Nephron progenitor cell (in vitro differentiated cells): Measurements from ENCODE around the gene PM20D2.
A peak's percentile ranks its signal among the peaks of the same experiment; 100 is the strongest.

ENCODE experiments used
- DNase-seq: peaks from one replicate; pipeline ENCODE4 v3.0.0; 2021
- H3K27ac Mint-ChIP-seq: 2 replicates; pipeline ENCODE4 v1.8.0; 2021; ENCODE audit warnings: mild to moderate bottlenecking, moderate library complexity, mixed read lengths
- H3K27me3 Mint-ChIP-seq: 2 replicates; pipeline ENCODE4 v1.8.0; 2021; ENCODE audit warnings: mild to moderate bottlenecking, low read depth, mixed read lengths; ENCODE audit not compliant: poor library complexity
- H3K36me3 Mint-ChIP-seq: 2 replicates; pipeline ENCODE4 v1.8.0; 2021; ENCODE audit warnings: low read depth, mixed read lengths
- H3K4me1 Mint-ChIP-seq: 2 replicates; pipeline ENCODE4 v1.8.0; 2021; ENCODE audit warnings: mixed read lengths
- H3K4me3 Mint-ChIP-seq: 2 replicates; pipeline ENCODE4 v1.8.0; 2021; ENCODE audit warnings: mild to moderate bottlenecking, moderate library complexity, mixed read lengths
- H3K9me3 Mint-ChIP-seq: 2 replicates; pipeline ENCODE4 v1.8.0; 2021; ENCODE audit warnings: mild to moderate bottlenecking, moderate library complexity, mixed read lengths
- CTCF ChIP-seq: fragments of 200-600 bp; sonication (generic); IDR thresholded peaks from 2 replicates; pipeline ENCODE4 v1.5.0; 2021; ENCODE audit warnings: antibody characterized with exemption

The PM20D2 gene

GRCh38 chr6:89145956-89146717, at the start of gene PM20D2:
PM20D2 (plus strand) TSS chr6:89146055; CDS start chr6:89146145, 90 bp downstream.
- peak; percentile 75 for DNase-seq
- no peak for TF ChIP-seq CTCF
- Mint-ChIP-seq H3K27ac (no peak within 1 kb of the TSS), H3K4me1 (peaks cover 15% of the 10 kb centered on the region), H3K36me3 (peaks cover 30% of the 10 kb centered on the region), H3K4me3 (peak within 1 kb of the TSS; percentile 86), H3K27me3 (peaks cover 37% of the 10 kb centered on the region), H3K9me3 (peaks cover 4% of the 10 kb centered on the region)

GRCh38 chr6:89098461-89098860, 47.4 kb upstream of the PM20D2 start:
- H3K36me3 Mint-ChIP-seq: peaks cover 39% of the 10 kb centered on the region
- no peak overlapping the region for H3K27ac Mint-ChIP-seq
- H3K4me1 Mint-ChIP-seq: peaks cover 7% of the 10 kb centered on the region
- TF ChIP-seq CTCF: no peak
- H3K27me3 Mint-ChIP-seq: no peaks in the 10 kb centered on the region
- DNase-seq: no peak
- H3K4me3 Mint-ChIP-seq: no peak overlapping the region
- no peaks in the 10 kb centered on the region for H3K9me3 Mint-ChIP-seq

- Mint-ChIP-seq H3K9me3 (no peaks in the 10 kb centered on the region), H3K27ac (peak overlapping the region; percentile 50), H3K4me1 (peaks cover 6% of the 10 kb centered on the region), H3K4me3 (no peak overlapping the region), H3K27me3 (no peaks in the 10 kb centered on the region), H3K36me3 (peaks cover 53% of the 10 kb centered on the region)
- no peak for TF ChIP-seq CTCF
- DNase-seq: no peak
Measured at GRCh38 chr6:89100114-89100513, 45.7 kb upstream of the PM20D2 start.

- Mint-ChIP-seq H3K27ac (no peak overlapping the region), H3K27me3 (no peaks in the 10 kb centered on the region), H3K36me3 (peaks cover 39% of the 10 kb centered on the region), H3K4me1 (no peaks in the 10 kb centered on the region), H3K9me3 (no peaks in the 10 kb centered on the region), H3K4me3 (no peak overlapping the region)
- no peak for TF ChIP-seq CTCF
- DNase-seq: no peak
Measured at GRCh38 chr6:89110284-89110683, 35.6 kb upstream of the PM20D2 start.

GRCh38 chr6:89111933-89112332, 33.9 kb upstream of the PM20D2 start:
- Mint-ChIP-seq H3K36me3 (peaks cover 33% of the 10 kb centered on the region), H3K4me1 (peaks cover 10% of the 10 kb centered on the region), H3K9me3 (no peaks in the 10 kb centered on the region), H3K27ac (no peak overlapping the region), H3K4me3 (no peak overlapping the region), H3K27me3 (no peaks in the 10 kb centered on the region)
- no peak for DNase-seq
- TF ChIP-seq CTCF: no peak

- H3K27ac Mint-ChIP-seq: peak overlapping the region; percentile 39
- no peak for DNase-seq
- peaks cover 12% of the 10 kb centered on the region for H3K36me3 Mint-ChIP-seq
- peaks cover 22% of the 10 kb centered on the region for H3K4me1 Mint-ChIP-seq
- H3K9me3 Mint-ChIP-seq: no peaks in the 10 kb centered on the region
- no peak for TF ChIP-seq CTCF
- peaks cover 4% of the 10 kb centered on the region for H3K27me3 Mint-ChIP-seq
- peak overlapping the region; percentile 92 for H3K4me3 Mint-ChIP-seq
Measured at GRCh38 chr6:89116702-89117101, 29.2 kb upstream of the PM20D2 start.
